IPS-NIHi7 (cell line): ENCODE measurements around the gene TRIOBP.

Experiments used
- DNase-seq: peaks from one replicate; pipeline ENCODE4 v3.0.0; 2012; ENCODE audit warnings: mixed read lengths; ENCODE audit errors: extremely low spot score

TRIOBP gene

GRCh38 chr22:37750596-37751162, 53.8 kb downstream of the TRIOBP start:
- no peak for DNase-seq

- DNase-seq, result no peak
These were observed 54.8 kb downstream of the TRIOBP start for GRCh38 chr22:37751449-37752188.

- DNase-seq, result no peak
These were observed 55.6 kb downstream of the TRIOBP start for GRCh38 chr22:37752189-37753087.

GRCh38 chr22:37753746-37754145, 56.9 kb downstream of the TRIOBP start:
- no peak for DNase-seq

- DNase-seq, result no peak
These were observed 60.8 kb downstream of the TRIOBP start for GRCh38 chr22:37757663-37758062.

- no peak for DNase-seq
These were observed 61.8 kb downstream of the TRIOBP start for GRCh38 chr22:37758694-37759093.

GRCh38 chr22:37759281-37759680, 62.4 kb downstream of the TRIOBP start:
- no peak for DNase-seq

GRCh38 chr22:37760152-37760551, 63.3 kb downstream of the TRIOBP start:
- no peak for DNase-seq

- DNase-seq, result no peak
These were observed 65.6 kb downstream of the TRIOBP start for GRCh38 chr22:37762389-37762836.

GRCh38 chr22:37763012-37763411, 66.2 kb downstream of the TRIOBP start:
- no peak for DNase-seq

- no peak for DNase-seq
These were observed 66.8 kb downstream of the TRIOBP start for GRCh38 chr22:37763652-37764051.

GRCh38 chr22:37764622-37765021, 67.8 kb downstream of the TRIOBP start:
- DNase-seq, result no peak

GRCh38 chr22:37765498-37765897, 68.7 kb downstream of the TRIOBP start:
- DNase-seq, result no peak

GRCh38 chr22:37765953-37766576, 69.2 kb downstream of the TRIOBP start:
- DNase-seq, result no peak

GRCh38 chr22:37768273-37768672, 71.4 kb downstream of the TRIOBP start:
- peak; percentile 53 for DNase-seq

GRCh38 chr22:37769056-37769455, 72.2 kb downstream of the TRIOBP start:
- no peak for DNase-seq

- no peak for DNase-seq
These were observed 74.2 kb downstream of the TRIOBP start for GRCh38 chr22:37771081-37771480.

- DNase-seq, result no peak
These were observed 75.0 kb downstream of the TRIOBP start for GRCh38 chr22:37771702-37772427.

GRCh38 chr22:37774728-37775127, 77.9 kb downstream of the TRIOBP start:
- DNase-seq, result no peak

GRCh38 chr22:37775785-37776638, 79.2 kb downstream of the TRIOBP start:
- DNase-seq, result no peak
